Stimulated activated CD8-positive, alpha-beta memory T cell treated with anti-CD3 and anti-CD28 coated beads, Interleukin-4, amount 100 ng/mL, for 24 hours (primary cell): ENCODE data around the gene PRDM16.

ENCODE experiments used
- DNase-seq: peaks from one replicate; pipeline ENCODE4 v3.0.0-alpha.2; 2020; ENCODE audit warnings: low read depth

Gene PRDM16

DNA sequence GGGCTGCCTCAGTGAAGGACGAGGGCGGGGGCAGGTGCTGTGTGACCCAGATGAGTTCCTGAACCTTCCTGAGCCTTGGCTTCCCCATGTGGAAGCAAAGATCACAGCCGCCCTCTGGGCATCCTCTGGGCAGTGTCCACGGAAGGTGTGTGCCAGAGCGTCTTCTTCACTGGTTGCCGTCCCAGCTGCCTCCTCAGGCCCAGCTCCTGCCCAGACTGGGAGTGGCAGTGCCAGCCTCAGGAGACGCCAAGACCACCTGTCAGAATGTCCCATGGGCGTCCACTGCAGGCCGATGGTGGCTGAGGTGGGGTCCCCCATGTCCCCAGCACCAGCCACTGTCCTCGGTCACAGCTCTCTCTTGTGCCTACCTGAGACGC is 395.6 kb downstream of the PRDM16 start:
- no peak for DNase-seq

GRCh38 chr1:3465091-3465934 is 396.3 kb downstream of the PRDM16 start:
- no peak for DNase-seq

DNA sequence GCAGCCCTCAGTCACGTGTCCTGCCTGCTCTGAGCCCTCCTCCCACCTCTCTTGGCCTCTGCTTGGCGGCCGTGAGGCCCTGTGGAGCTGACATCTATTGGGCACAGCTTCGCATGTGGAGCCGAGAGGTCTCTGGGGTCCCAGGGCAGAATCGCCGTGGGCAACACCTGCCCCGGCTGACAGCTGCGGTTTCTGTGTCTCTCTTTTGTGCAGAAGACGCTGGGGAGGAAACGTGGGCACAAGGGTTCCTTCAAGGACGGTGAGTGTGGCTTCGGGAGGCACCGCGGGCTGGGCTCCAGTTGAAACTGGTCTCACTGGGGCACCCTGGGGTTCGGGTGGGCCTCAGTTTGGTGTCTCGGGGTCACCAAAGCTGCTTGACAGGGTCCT is 396.9 kb downstream of the PRDM16 start:
- DNase-seq, result no peak

DNA sequence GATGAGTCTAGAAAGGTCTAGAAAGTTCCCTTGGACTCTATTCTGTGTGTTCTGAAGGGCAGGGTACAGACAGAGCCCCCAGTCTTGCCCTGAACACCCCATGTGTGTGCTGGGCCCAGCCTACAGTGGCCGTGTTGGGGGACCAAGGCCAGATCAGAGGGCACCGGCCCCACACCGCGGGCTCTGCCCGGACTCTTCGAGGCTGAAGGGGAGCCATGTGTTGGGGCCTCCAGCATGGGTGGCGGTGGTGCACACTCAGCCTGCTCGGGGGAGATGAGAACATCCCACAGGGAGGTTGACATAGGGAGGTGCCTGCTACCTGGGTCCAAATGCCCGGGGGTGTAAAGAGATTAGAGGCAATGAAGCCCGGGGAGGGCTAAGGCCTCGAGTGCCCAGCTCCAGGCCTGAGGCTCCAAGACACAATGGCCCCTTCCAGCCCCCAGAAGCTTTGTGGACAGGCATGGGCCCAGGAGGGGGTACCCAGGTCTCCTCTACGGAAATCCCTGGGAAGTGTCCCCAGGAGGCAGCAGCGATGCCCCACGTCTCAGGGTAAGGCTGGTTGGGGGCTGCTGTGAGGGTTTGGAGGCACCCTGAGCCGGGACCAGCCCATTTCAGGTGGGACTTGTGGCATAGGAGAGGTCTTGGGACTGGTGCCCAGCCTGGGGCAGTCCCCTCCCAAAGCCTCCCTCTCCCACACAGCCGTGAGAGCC is 397.5 kb downstream of the PRDM16 start:
- no peak for DNase-seq

- DNase-seq, result no peak
Observed at GRCh38 chr1:3467096-3468036, 398.4 kb downstream of the PRDM16 start.

DNA sequence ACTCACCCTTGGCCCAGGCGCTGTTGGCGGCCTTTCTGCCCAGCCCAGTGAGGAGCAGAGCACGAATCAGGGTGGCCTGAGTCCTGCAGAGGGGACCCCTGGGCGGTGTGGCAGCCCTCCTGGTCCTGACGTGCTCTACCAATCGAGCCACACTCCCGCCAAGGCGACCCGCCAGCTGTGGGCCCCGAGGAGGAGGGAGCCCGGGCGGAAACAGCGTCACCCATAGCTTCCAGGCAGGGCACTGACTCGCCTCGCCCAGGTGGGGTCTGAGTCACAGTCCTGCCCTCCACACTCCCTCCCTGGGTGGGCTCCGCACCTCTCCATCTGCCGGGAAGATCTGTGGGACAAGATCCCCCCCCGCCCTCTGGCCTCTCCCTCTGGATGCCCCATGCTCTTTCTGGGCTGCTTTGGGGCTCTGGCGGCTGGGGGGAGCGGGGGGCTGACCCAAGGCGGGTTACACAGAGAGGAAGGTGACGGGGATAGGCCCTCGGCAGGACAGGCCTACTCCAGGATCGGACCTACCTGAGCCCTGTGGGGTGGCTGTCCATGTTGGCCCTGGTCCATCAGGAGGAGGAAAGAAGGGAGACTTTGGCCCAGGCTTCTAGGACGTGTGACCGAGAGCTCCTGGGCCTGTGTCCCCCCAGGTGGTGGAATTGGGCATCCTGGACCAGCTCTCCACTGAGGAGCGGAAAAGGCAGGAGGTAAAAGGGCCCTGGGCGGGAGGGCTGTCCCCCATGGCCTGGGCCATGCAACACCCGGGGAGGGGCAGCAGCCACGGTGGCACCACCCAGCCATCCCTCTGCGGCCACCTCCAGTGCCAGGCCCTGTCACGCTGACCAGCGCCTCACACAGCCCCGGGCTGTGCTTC is 399.5 kb downstream of the PRDM16 start:
- no peak for DNase-seq

- no peak for DNase-seq
Observed at GRCh38 chr1:3469104-3469848, 400.3 kb downstream of the PRDM16 start.

DNA sequence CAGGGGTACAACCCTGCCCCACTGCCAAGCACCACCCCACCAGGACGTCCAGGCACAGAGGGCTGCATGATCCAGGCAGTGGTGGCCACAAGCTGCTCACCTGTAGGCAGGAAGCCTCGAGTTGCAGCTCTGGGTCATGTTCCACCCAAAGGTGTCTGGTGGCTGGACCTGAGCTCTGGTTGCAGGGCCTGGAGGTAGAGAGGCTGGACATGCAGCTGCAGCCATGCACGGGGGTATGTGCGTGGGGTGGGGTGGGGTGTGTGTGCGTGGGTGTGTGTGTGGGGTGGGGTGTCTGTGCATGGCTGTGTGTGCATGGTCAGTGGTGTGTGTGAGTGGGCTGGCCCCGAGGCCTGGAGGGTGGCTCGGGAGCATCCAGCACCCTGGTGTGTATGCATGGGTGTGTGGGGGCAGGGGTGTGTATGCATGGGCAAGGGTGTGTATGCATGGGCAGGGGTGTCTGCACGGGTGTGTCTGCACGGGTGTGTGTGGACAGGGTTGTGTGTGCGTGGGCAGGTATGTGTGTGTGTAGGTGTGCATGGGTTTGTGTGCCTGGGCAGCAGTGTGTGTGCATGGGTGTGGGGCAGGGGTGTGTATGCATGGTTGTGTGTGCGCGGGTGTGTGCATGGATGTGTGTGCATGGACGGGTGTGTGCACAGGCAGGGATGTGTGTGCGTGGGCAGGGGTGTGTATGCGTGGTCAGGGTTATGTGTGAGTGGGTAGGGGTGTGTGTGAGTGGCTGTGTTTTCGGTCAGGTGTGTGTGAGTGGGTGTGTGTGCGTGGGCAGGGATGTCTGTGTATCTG is 401.0 kb downstream of the PRDM16 start:
- no peak for DNase-seq

- DNase-seq, result no peak
Observed at GRCh38 chr1:3470650-3471355, 401.8 kb downstream of the PRDM16 start.

GRCh38 chr1:3471356-3472087 is 402.5 kb downstream of the PRDM16 start:
- no peak for DNase-seq

DNA sequence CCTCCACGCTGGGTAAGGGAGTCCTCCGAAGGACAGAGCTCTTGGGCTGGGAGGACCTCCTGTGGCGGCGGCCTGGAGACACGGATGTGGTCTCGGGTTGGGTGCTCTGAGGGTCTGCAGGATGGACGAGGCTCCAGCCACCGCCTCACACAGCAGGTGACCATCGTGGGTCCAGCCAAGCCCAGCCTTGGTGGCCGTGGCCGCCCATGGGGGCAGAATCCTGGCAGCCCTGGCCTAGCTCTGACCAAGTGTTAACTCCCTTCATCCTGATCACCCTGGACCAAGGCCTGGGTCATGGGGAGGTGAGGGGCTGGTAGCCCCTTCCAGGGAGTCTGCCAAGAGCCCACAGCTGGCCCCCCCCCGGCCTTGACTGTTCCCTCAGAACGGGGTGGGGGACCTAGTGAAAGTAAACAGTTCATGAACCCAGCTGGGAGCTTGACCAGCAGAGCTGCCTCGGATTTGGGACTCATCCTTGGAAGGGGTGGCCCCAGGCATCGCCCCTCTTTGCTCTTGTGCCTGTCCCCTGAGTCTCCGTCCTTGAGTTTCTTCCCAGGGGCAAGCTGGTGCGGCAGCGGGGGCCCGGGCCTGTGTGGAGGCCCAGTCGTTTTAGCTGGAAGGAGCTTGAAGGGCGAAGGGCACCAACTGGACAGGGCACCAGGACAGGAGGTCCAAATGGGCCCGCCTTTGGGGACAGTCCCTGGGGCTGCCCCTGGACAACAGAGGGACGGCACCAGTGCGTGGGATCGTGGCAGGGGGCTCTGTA is 403.3 kb downstream of the PRDM16 start:
- DNase-seq, result no peak

- no peak for DNase-seq
Observed at GRCh38 chr1:3472906-3473305, 403.9 kb downstream of the PRDM16 start.

- DNase-seq, result no peak
Observed at GRCh38 chr1:3473381-3473844, 404.4 kb downstream of the PRDM16 start.

DNA sequence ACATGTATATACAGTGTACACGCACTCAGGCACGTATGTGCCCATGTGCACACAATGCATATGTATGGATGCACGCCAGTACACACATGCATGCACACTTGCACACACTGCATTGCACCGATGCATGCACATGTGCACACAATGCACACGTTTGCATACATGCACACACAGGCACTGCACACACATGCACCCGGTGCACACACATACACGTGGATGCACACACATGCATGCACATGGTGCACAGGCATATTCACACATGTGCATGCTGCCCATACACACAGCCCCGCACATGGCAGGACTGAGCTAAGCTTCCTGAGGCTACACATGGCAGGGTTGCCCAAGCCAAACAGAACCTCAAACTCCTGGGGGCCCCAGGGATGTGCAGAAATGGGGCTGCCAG is 405.0 kb downstream of the PRDM16 start:
- no peak for DNase-seq

- no peak for DNase-seq
Observed at GRCh38 chr1:3474421-3474820, 405.4 kb downstream of the PRDM16 start.

DNA sequence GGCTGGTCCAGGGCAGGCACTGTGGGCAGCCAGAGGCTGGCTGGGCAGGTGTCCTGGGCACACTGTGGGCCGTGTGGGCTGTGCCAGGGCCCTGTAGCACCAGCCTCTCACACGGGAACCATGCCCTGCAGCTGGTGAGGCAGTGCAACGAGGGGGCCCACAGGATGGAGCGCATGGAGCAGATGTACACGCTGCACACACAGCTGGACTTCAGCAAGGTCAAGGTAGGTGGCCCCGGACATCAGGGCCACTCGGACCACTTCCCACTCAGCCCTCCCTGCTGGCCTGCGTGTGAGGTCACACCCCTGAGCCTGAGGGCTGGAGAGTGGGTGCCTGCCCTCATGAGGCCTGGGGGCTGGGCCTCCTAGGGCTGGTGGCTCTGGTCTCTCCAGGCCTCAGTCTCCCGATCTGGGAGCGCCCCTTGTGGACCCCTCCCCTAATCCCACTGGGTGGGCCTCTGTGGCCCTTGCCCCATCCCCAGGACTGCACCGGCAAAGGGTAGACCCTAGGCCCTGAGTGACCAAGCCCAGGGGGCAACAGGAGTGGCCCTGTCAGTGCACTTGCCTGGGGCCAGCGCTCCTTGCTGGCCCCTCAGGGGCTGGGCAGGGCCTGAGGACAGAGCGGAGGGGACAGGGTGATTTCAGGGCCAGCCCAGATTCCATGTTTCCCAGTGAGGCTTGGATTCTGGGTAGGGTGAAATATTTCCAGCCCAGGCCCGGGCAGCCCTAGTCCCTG is 407.0 kb downstream of the PRDM16 start:
- DNase-seq, result no peak

- DNase-seq, result no peak
Observed at GRCh38 chr1:3476666-3477065, 407.7 kb downstream of the PRDM16 start.
